Measurements from ENCODE around the gene KCNIP1.

KCNIP1 gene

DNA sequence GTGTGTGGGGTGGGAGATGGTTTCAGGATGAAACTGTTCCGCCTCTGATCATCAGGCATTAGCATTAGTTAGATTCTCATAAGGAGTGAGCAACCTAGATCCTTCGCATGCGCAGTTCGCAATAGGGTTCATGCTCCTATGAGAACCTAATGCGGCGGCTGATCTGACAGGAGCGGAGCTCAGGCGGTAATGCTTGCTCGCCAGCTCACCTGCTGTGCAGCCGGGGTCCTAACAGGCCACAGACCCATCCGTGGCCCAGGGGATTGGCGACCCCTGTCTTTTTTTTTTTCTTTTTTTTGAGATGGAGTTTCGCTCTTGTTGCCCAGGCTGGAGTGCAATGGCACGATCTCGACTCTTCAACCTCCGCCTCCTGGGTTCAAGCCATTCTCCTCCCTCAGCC, 119.1 kb downstream of the KCNIP1 start:
- in situ Hi-C loops (cut with HindIII; ENCODE audit: low sequenced_read_pairs), result no loop called here

DNA sequence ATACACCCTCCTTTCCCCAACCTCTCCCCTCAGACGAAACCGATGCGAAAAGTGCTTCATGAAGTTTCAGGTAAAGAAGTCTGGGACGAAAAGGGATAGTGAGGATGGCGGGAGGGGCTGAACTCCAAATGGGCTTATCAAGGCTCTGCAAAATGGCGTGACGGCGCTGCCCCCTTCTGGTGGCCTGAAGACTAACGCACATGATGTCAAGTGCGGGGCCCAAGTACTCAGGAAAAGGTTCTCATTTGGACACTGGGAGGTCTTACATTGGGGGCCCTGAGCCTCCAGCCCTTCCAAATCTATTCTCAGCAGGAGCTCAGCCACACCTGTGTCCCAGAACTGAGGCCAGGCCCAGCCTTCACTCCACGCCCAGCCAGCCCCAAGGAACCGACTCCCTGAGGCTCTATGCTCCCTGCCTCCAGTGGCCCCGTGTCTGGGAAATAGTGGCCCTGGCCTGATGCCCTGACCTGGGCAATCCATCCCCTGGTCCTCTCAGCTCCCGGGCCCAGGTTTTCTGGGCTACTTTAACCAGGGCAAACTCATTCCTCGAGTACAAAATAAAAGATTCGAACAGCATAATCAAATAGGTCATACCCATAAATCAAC, 119.9 kb downstream of the KCNIP1 start:
- in situ Hi-C loops (cut with HindIII; ENCODE audit: low sequenced_read_pairs), result no loop called here

DNA sequence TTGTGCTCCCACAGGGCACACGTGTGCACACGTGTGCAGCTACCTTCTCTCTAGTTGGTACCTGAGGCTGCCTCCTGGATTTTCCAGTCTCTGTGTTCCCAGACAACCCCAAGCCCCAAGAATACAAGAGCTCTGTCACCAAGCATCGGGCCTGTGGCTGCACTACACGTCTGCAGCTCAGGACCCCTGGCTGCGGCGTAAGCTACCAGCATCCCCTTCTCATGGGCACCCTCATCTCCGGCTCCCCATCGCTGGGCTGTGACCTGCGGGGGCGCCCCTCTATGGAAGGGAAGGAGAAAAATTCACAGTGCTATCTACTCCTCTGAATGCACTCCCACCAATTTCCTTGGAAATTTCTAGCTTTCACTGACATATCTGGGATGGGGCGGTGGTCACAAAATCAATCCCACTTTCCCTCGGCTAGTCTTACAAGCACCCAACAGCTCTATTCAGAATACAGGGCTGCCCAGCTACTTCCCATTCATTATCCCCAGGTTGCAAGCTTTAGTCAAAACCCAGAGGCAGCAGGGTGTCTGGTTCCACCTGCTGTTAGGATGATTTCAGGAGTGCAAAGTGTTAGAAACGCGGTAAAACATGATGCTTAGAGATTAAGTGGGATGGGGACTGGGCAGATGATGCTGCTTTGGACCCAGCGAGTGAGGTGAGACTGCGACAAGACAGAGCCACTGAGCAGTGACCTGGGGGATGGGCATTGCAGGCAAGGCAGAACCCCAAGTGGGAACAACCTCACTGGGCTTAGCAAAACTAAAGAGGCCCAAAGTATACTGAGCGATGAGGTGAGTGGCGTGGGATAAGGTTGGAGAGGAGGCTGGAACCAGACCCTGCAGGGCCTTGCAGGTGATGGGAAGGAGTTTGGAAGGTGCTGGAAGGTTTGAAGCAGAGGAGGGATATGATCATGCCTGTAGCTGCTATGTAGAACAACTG, 121.7 kb downstream of the KCNIP1 start:
- in situ Hi-C loops (cut with HindIII; ENCODE audit: low sequenced_read_pairs), result no loop called here

DNA sequence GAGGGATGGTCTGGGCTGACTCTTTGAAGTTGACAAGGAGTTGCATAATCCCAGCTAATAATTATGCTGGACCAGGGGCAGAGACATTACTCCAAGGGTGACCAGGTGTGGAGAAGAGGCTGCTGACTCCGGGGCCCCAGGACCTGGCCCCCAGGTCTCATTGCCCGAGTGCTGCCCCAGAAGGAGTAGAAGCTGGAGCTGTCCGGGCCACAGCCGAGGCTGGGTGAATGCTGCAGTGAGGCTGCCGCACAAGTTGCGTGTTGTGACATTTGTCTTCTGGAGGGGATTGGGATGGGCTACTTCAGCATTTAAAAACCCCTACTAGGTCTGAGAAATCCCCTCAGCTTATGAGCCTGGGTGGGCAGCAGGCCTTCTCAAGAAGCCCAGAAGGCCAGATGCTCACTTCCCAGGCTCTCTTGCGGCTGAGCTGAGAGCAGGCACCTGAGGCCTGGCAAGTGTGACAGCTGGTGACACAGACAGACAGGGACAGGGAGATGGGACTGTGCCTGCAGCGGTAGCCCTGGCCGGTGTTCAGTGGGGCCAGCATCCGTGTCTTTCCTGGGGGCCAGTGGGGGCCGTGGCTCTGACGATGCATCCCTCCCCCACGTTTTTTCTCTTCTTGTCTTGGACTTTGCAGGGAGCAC, 122.8 kb downstream of the KCNIP1 start:
- in situ Hi-C loops (cut with HindIII; ENCODE audit: low sequenced_read_pairs), result no loop called here

DNA sequence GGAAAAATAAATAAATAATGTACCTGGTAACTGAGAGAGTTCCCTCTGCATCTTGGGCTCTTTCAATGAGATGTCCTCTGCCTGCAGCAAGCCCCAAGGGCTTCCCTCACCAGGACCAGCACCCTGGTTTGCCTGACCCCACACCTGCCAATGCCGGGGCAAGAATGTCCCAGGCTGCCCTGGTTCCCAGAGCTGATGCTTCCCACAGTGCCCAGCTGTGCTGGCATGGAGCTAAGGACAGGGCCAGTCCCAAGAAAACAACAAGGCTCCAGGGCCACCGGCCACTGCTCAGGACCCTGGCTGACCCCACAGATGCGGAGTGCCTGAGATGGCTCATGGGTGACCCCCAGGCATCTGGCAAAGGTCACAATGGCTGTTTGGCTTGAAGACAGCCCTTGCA, 123.5 kb downstream of the KCNIP1 start:
- in situ Hi-C loops (cut with HindIII; ENCODE audit: low sequenced_read_pairs), result no loop called here

DNA sequence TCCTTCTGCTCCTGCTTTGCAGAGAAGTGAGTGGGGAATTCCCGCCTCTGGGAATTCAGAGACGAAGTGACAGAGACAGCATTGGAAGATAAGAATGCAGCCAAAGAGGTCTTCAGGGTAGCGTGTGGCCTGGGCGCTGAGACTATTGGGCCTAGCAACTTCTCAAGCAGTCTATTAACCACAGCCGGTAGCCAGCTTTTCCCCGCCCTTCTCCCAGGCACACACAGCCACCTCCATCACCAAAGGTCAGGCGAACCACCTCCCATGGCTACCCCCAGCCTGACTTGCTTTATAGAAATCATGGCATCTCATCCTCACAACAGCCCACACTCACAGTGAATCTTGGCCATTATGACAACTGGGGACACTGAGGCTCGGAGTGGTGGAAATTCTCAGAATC, 124.2 kb downstream of the KCNIP1 start:
- in situ Hi-C loops (cut with HindIII; ENCODE audit: low sequenced_read_pairs), result no loop called here

DNA sequence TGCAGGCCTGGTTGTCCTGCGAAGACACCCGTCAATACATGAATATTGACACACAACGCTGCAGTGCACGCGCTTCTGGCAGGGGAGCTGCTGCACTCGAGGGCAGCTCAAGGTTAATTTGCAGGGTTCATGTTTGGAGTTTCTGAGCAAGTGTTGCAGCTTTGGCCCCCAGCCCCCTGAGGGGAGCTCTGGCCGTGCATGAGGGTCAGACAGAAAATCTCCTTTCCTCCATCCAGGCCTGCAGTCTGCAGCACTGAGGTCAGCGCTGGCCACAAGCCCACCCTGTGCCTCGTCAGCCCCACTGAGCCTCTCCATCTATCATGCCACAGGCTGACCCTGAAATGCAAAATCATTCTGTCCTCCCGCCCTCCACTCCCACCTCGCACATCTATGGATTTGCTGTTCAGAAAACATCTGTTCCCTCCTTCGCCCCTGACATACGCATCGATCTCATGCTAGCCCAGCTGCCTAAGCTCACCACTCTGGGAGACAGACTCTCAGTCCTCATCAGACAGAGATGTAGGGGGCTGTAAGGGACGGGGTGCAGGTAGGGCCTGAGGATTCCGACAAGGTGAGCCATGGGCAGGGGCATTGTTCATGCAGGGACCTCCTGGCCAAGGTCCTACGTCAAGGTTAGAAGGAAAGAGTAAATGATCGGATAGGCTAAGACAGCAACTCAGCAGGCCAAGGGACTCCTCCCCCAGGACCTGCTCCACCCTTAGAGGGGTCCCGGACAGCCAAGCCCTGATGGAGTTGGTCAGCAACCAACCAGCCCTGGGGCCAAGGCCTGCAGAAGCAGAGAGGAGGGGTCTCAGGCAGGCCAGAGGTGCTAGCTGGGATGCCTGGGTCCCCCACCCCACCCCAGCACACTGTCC, 125.1 kb downstream of the KCNIP1 start:
- in situ Hi-C loops (cut with HindIII; ENCODE audit: low sequenced_read_pairs), result no loop called here

DNA sequence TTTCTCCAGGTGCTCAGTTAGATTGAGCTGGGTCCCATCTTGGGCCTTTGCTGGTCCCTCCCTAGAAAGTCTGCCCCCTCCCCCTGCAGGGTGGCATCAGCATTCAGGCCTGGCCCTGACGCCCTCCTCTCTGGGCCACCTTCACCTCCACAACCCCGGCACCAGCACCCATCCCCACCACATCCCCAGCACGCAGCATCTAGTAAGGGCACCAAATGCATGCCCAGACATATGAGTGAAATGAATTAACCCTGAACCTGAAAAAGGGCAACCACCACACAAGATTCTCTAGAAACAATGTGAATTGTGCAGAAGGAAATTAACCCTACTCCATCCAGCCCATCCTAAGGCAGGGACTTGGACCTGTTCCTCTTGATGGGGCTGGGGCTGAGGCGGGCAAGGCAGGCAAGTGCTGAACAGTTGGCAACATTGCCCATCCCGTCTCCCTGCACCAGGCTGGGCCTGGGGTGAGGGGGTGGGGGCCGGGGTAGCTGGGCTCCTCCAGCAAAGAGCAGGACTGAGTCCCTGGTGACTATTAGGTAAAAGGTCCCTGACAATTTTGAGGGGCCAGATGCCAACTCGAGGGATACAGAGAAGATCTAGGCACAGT, 125.9 kb downstream of the KCNIP1 start:
- in situ Hi-C loops (cut with HindIII; ENCODE audit: low sequenced_read_pairs), result no loop called here

DNA sequence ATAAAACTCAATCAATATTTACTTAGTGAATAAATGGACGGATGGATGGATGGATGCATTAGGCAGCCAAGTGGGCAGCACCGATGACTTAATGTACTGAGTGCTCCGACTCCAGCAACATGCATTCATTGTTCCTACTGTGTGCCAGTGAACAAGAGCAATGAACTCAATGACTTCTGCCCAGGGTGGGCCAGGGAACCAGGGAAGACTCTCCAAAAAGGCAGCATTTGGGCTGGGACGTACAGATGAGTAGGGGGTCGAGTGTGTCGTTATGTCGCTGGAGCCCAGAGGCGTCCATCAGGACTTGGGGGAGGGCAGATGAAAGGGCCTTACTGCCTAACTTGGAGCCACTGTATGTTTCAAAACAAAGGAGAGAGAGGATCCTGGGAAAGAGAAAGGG, 126.4 kb downstream of the KCNIP1 start:
- in situ Hi-C loops (cut with HindIII; ENCODE audit: low sequenced_read_pairs), result no loop called here

DNA sequence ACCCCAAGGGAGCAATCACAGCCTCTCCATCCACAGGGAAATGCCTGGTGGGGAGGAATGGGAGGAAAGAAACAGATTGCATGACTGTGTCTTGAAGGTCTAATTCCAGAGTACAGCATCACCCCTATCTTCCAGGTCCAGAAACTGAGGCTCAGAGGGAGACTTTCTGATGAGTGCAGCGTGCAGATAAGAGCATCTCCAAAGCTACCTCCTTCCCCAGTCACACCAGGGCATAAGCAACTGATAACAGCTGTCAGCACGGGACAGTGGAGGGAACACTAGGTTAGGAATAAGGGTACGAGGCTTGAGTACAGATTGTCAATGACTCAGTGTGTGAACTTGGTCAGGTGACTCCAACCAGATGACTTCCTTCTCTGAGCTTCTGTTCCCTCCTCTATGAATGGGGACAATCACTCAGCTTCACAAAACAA, 126.9 kb downstream of the KCNIP1 start:
- in situ Hi-C loops (cut with HindIII; ENCODE audit: low sequenced_read_pairs), result no loop called here

DNA sequence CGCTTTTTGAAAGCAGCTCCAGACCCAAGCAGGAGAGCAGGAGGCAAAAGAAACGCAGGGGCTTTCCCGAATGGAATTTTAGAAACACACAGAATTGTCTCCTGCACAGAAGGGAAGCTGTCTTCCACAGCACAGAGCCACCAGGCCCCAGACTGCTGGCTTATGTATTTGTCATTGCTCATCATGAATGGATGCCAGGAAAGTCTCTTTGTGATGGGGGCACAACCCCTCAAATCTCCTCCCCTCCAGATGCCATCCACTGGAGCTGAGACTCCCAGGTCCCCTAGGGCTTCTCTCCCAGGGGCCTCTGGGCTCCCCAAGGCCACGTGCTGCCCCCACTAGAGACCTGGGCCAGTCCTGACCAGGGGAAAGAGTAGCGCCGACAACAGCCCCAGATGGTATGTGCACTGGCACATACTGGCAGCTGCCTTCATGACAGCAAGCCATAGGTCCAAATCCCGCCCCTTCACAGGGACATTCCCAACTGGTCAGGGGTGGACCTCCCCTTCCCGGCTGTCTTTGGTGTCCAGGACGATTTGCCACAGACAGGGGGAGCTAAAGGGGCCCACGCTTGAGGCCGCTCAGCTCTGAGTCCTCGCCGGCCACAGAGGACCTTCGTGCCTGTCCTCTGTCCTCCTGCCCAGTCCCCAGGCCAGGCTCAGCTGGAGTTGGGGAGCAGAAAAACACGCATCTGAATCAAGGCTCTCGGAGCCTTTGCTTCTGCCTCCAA, 127.8 kb downstream of the KCNIP1 start:
- in situ Hi-C loops (cut with HindIII; ENCODE audit: low sequenced_read_pairs), result no loop called here

DNA sequence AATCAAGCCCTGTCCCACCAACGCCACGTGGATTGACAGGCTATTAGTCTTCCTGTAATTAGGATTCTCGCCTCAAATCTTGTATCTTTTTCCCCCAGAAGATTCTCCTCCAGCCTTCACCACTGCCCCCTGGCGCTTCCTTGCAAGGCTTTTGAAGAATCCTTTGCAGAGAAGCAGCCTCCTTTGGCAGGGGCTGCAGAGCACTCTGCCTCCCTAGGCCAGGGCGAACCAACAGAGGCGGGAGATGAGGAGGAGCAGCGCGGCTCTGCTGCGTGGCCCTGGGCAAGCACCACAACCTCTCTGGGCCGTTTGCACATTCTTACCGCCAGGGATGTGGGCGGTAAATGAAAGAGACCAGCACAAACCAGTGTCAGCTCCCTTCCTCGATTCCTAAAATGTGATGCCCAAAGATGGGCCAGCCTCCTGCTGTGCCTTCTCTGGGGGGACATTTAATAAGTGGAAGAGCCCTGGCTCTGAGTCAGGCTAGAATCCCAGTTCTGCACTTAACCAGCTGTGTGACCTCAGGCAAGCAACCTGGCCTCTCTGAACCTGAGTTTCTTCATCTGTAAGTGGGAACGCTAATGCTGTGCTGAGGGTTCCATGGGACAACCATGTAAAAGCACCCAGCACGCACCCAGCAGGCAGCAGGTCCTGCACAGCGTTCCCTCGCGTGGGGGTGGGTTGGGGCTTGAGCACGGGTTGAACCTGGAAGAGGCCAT, 128.6 kb downstream of the KCNIP1 start:
- in situ Hi-C loops (cut with HindIII; ENCODE audit: low sequenced_read_pairs), result no loop called here

DNA sequence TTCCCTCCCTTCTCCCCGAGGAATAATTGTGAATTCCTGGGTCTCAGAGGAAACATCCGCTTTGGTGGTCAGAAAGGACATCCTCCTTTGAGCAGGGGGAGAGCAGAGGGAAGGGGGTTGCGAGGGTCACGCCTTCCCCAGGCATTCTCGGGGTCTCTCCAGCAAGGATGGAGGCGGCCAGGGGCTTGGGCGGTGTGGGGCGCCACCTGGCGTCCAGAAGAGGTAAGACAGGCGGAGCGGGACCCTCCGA, 129.1 kb downstream of the KCNIP1 start:
- in situ Hi-C loops (cut with HindIII; ENCODE audit: low sequenced_read_pairs), result no loop called here

DNA sequence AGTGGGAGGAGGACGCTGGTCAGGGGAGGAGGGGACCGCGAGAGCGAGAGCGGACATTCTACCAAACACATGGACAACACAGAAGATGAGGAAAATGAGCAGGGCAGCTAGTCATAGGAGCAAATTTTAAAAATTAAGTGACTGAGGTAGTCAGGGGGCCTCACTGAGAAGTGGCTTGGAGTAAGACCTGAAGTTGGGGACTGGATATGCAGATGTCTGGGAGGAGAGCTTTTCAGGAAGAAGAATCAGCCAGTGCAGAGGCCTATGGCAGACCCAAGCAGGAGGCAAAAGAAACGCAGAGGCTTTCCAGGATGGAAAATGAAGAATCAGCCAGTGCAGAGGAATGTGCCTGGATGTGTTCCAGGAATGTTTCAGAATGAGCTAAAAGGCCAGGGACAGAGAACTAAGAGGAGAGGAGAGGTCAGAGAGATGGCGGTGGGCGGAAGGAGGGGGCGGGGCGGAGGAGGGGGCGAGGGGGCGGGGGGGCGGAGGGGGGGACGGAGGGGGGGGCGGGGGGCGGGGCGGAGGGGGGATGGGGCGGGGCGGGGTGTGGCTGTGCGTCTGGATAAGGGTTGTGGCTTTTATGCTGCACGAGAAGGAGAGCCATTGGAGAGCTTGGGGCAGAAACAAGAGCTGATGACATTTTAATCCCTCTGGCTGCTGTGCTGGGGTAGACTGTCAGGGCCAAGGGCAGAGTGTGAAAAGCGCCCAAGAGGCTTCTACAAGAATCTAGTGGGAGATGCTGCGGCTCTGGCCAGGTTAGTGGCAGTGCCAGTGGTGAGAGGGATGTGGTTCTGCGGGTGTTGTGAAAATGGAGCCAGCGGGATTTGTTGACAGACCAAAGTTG, 129.6 kb downstream of the KCNIP1 start:
- in situ Hi-C loops (cut with HindIII; ENCODE audit: low sequenced_read_pairs), result no loop called here

DNA sequence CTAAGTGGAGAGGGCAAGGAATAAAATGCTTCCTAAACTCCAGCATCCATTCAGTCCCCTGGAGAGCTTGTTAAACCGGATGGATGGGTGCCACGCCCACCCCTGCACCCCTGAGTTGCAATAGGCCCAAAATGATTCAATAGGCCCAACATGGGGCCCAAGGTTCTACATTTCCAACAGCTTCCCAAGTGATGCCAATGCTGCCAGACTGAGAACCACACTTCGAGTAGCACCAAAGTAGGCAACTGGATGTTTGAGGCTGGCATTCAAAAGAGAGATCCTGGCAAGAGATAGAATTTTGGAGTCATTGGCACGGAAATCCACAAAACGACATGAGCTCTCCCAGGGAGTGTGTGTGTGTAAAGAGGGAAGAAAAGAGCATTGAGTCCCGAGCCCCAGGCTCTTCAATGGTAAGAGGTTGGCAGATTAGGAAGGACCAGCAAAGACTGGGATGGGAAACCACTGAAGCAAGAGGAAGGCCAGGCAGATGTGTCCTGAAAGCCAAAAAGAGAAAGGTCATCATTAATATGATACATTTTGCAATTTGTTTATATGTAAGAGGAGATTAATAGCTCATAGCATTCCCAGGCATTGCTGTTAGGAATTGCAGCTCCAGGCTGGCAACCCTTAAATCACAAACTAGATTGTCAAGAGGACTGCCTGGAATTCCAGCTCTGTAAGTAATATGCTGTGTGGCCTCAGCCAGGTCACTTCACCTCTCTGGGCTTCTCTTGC, 130.6 kb downstream of the KCNIP1 start:
- in situ Hi-C loops (cut with HindIII; ENCODE audit: low sequenced_read_pairs), result no loop called here

DNA sequence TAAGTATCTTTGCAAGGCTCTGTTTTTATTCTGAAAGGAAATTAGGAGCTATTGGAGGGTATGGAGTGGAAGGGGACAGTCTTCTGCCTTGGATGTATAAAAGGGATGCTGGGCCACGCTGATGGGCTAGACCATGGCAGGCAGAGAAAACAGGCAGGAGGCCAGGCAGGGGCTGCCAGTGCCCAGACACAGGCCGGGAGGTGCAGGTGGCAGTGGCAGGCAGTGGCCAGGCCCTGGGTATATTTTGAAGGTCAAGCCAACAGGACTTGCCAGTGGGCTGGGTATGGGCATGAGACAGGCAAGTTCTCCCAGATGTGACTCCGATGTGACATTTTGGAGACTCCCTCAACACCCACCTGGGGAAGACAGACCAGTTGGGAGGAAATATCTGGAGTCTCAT, 131.9 kb downstream of the KCNIP1 start:
- in situ Hi-C loops (cut with HindIII; ENCODE audit: low sequenced_read_pairs), result no loop called here

DNA sequence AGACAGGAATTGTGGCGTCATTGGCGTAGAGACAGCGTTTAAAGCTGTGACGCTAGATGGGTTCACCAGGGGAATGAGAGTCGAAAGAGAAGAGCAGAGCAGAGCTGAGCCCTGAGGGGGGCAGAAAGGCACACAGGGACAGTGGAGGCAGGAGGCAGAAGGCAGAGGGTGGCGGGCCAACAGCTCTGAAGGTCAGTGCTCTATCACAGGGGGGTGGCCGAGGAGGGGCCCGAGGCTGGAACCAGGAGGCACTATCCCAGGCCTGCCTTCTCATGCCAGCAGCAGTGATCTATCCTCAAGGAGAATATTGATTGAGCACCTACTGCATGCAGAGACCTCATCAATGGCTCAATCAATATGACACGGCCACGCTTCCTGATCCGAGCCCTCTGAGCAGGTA, 132.4 kb downstream of the KCNIP1 start:
- in situ Hi-C loops (cut with HindIII; ENCODE audit: low sequenced_read_pairs), result no loop called here
